ENCODE measurements around the gene DUOX1. TPM values are rescaled to one million over a fixed set of nuclear protein-coding genes. Genes with fewer than 3 reads are reported as not detected.

Gene DUOX1
- total RNA-seq, 1 experiment from 2014 or later: 1.2 TPM

- no peaks in the 10 kb centered on the region for H3K9me3 Mint-ChIP-seq (ENCODE audit: low read depth, unreplicated experiment)
- BruUV-seq (replicated peaks): no TSS peak
- no peak for DNase-seq
- CTCF ChIA-PET: interaction anchor here (1.7 kb wide), 1 partner anchor 31 kb away, joined by 6 read pairs; no protein-coding TSS in a partner anchor
- intact Hi-C loops (cut with micrococcal nuclease; ENCODE audit: unreplicated experiment): no loop called here
- no peak overlapping the region for H3K27ac Mint-ChIP-seq (ENCODE audit: unreplicated experiment)
- peaks cover 9% of the 10 kb centered on the region for H3K4me1 Mint-ChIP-seq (ENCODE audit: low read depth, unreplicated experiment)
- peaks cover 6% of the 10 kb centered on the region for H3K36me3 Mint-ChIP-seq (ENCODE audit: insufficient read depth, unreplicated experiment)
- H3K27me3 Mint-ChIP-seq (ENCODE audit: unreplicated experiment): no peaks in the 10 kb centered on the region
- TF ChIP-seq CTCF (IDR thresholded peaks at IDR 0.05; ENCODE audit: unreplicated experiment): no peak
- no peak overlapping the region for H3K4me3 Mint-ChIP-seq (ENCODE audit: low read depth, unreplicated experiment)
Observed at GRCh38 chr15:45149060-45149459, 19.3 kb downstream of the DUOX1 start.

GRCh38 chr15:45150481-45150880 lies 20.7 kb downstream of the DUOX1 start:
- CTCF ChIA-PET: interaction anchor here (1.7 kb wide), 1 partner anchor 32 kb away, joined by 6 read pairs; no protein-coding TSS in a partner anchor
- no peak for DNase-seq
- no peaks in the 10 kb centered on the region for H3K9me3 Mint-ChIP-seq (ENCODE audit: low read depth, unreplicated experiment)
- no peak overlapping the region for H3K27ac Mint-ChIP-seq (ENCODE audit: unreplicated experiment)
- no peak overlapping the region for H3K4me3 Mint-ChIP-seq (ENCODE audit: low read depth, unreplicated experiment)
- no peak for TF ChIP-seq CTCF (IDR thresholded peaks at IDR 0.05; ENCODE audit: unreplicated experiment)
- intact Hi-C loops (cut with micrococcal nuclease; ENCODE audit: unreplicated experiment): no loop called here
- BruUV-seq (replicated peaks): no TSS peak
- H3K4me1 Mint-ChIP-seq (ENCODE audit: low read depth, unreplicated experiment): peaks cover 9% of the 10 kb centered on the region
- H3K36me3 Mint-ChIP-seq (ENCODE audit: insufficient read depth, unreplicated experiment): peaks cover 6% of the 10 kb centered on the region
- H3K27me3 Mint-ChIP-seq (ENCODE audit: unreplicated experiment): no peaks in the 10 kb centered on the region

- Mint-ChIP-seq H3K36me3 (ENCODE audit: insufficient read depth, unreplicated experiment) (peaks cover 6% of the 10 kb centered on the region), H3K4me3 (ENCODE audit: low read depth, unreplicated experiment) (no peak overlapping the region), H3K27me3 (ENCODE audit: unreplicated experiment) (no peaks in the 10 kb centered on the region), H3K27ac (ENCODE audit: unreplicated experiment) (no peak overlapping the region), H3K4me1 (ENCODE audit: low read depth, unreplicated experiment) (peaks cover 4% of the 10 kb centered on the region), H3K9me3 (ENCODE audit: low read depth, unreplicated experiment) (no peaks in the 10 kb centered on the region)
- CTCF ChIA-PET: no interaction called here
- BruUV-seq (replicated peaks): no TSS peak
- DNase-seq: no peak
- intact Hi-C loops (cut with micrococcal nuclease; ENCODE audit: unreplicated experiment): no loop called here
- TF ChIP-seq CTCF (IDR thresholded peaks at IDR 0.05; ENCODE audit: unreplicated experiment): no peak
Observed at GRCh38 chr15:45150997-45151396, 21.2 kb downstream of the DUOX1 start.

GRCh38 chr15:45151998-45152828 lies 22.4 kb downstream of the DUOX1 start:
- Mint-ChIP-seq H3K36me3 (ENCODE audit: insufficient read depth, unreplicated experiment) (peaks cover 6% of the 10 kb centered on the region), H3K4me3 (ENCODE audit: low read depth, unreplicated experiment) (no peak overlapping the region), H3K27me3 (ENCODE audit: unreplicated experiment) (no peaks in the 10 kb centered on the region), H3K27ac (ENCODE audit: unreplicated experiment) (no peak overlapping the region), H3K9me3 (ENCODE audit: low read depth, unreplicated experiment) (no peaks in the 10 kb centered on the region), H3K4me1 (ENCODE audit: low read depth, unreplicated experiment) (no peaks in the 10 kb centered on the region)
- CTCF ChIA-PET: no interaction called here
- no TSS peak for BruUV-seq (replicated peaks)
- intact Hi-C loops (cut with micrococcal nuclease; ENCODE audit: unreplicated experiment): no loop called here
- TF ChIP-seq CTCF (IDR thresholded peaks at IDR 0.05; ENCODE audit: unreplicated experiment): no peak
- no peak for DNase-seq

Data from Calu3 (cell line).